Keratinocyte (primary cell): Measurements from ENCODE around the gene BARD1. TPM values are rescaled to one million over a fixed set of nuclear protein-coding genes. Genes with fewer than 3 reads are reported as not detected.

Experiments
- DNase-seq: peaks from one replicate; pipeline ENCODE4 v3.0.0-alpha.2; 2011; ENCODE audit warnings: low read depth, missing footprints, low spot score
- FAIRE-seq: peaks from 2 replicates; lab custom pipeline; 2011; peaks lifted over from hg19 to GRCh38; lab: Jason Lieb, UNC
- H2AFZ ChIP-seq: 2 replicates; pipeline ENCODE4 v1.6.0; 2012; ENCODE audit warnings: low read length, control low read depth, inconsistent platforms; ENCODE audit not compliant: control insufficient read depth
- H3K27ac ChIP-seq: 2 replicates; pipeline ENCODE4 v1.5.1; 2011; ENCODE audit warnings: low read length; ENCODE audit not compliant: control insufficient read depth, insufficient read depth
- H3K27me3 ChIP-seq: 3 replicates; pipeline ENCODE4 v1.6.0; 2011; ENCODE audit warnings: low read length; ENCODE audit not compliant: control insufficient read depth, insufficient read depth; ENCODE audit errors: extremely low read depth
- H3K36me3 ChIP-seq, 2 experiments: 2 replicates in 1 of 2; 3 replicates in 1 of 2; pipeline ENCODE4 v1.5.1; 2011; ENCODE audit warnings: low read length in 2 of 2, mild to moderate bottlenecking in 1 of 2; ENCODE audit not compliant: control insufficient read depth in 2 of 2, insufficient read depth in 2 of 2; ENCODE audit errors: extremely low read depth in 1 of 2
- H3K4me1 ChIP-seq: 3 replicates; pipeline ENCODE4 v1.5.1; 2011; ENCODE audit warnings: low read length; ENCODE audit not compliant: control insufficient read depth, insufficient read depth; ENCODE audit errors: extremely low read depth
- H3K4me2 ChIP-seq: 3 replicates; pipeline ENCODE4 v1.6.0; 2011; ENCODE audit warnings: low read depth, low read length; ENCODE audit not compliant: control insufficient read depth, insufficient read depth; ENCODE audit errors: extremely low read depth
- H3K4me3 ChIP-seq, 3 experiments: fragments of 200-600 bp in 1 of 3; sonication (generic) in 1 of 3; 2 replicates in 2 of 3; 3 replicates in 1 of 3; pipeline ENCODE4 v1.5.1; 2011 to 2016; ENCODE audit warnings: low read length in 3 of 3, mild to moderate bottlenecking in 3 of 3, control low read depth in 2 of 3, inconsistent platforms in 1 of 3, low read depth in 1 of 3, mixed read lengths in 1 of 3, mixed run types in 1 of 3, moderate library complexity in 1 of 3; ENCODE audit not compliant: control insufficient read depth in 2 of 3, insufficient read depth in 2 of 3; ENCODE audit errors: extremely low read depth in 1 of 3
- H3K79me2 ChIP-seq: 2 replicates; pipeline ENCODE4 v1.6.0; 2012; ENCODE audit warnings: low read length; ENCODE audit not compliant: control insufficient read depth, insufficient read depth
- H3K9ac ChIP-seq: 3 replicates; pipeline ENCODE4 v1.6.0; 2011; ENCODE audit warnings: low read length; ENCODE audit not compliant: control insufficient read depth, insufficient read depth; ENCODE audit errors: extremely low read depth
- H3K9me1 ChIP-seq: 3 replicates; pipeline ENCODE4 v1.6.0; 2011; ENCODE audit warnings: low read length; ENCODE audit not compliant: control insufficient read depth, insufficient read depth; ENCODE audit errors: extremely low read depth
- H3K9me3 ChIP-seq: 2 replicates; pipeline ENCODE4 v1.5.1; 2012; ENCODE audit warnings: low read depth, low read length; ENCODE audit not compliant: control insufficient read depth
- H4K20me1 ChIP-seq: 3 replicates; pipeline ENCODE4 v1.6.0; 2011; ENCODE audit warnings: low read length; ENCODE audit not compliant: control insufficient read depth, insufficient read depth; ENCODE audit errors: extremely low read depth
- EZH2 ChIP-seq: IDR thresholded peaks from one replicate; pipeline ENCODE4 v1.6.1; 2012; ENCODE audit warnings: inconsistent platforms, mild to moderate bottlenecking, low read length, moderate library complexity
- dilution Hi-C: fragments of 300-500 bp; cut with MboI; formaldehyde crosslinking; loops from one replicate; pipeline ENCODE4 v1.7.0; 2020; ENCODE audit warnings: low sequenced_read_pairs; ENCODE audit not compliant: extremely low pct_ligation_motif_present
- polyA minus RNA-seq, 3 experiments: library from RNA; depleted of rRNA, polyadenylated mRNA; stranded (reverse); fragments of >200 nt; gene quantifications; 1 replicate in 1 of 3; 2 replicates in 1 of 3; 3 replicates in 1 of 3; pipeline ENCODE4 v1.2.3, GENCODE V29; 2011
- polyA plus RNA-seq, 5 experiments: library from polyadenylated mRNA; depleted of rRNA in 3 of 5; stranded (reverse) in 3 of 5; stranded (forward) in 1 of 5; unstranded in 1 of 5; fragments of >200 nt; gene quantifications; 1 replicate in 1 of 5; 2 replicates in 3 of 5; 3 replicates in 1 of 5; pipeline versions ENCODE4 v1.2.1 to v1.2.3, GENCODE V29; 2011 to 2012; ENCODE audit warnings: missing spikeins in 2 of 5, low read depth in 1 of 5, low replicate concordance in 1 of 5
- TF ChIP-seq, protein P1 (sequence below), 3 experiments: IDR thresholded peaks in 1 of 3; conservative IDR thresholded peaks in 1 of 3; optimal IDR thresholded peaks in 1 of 3; 2 replicates in 2 of 3; 3 replicates in 1 of 3; pipeline versions ENCODE3 to v1.5.1; 2011; ENCODE audit warnings: low read length in 3 of 3, mild to moderate bottlenecking in 3 of 3, moderate library complexity in 2 of 3, control low read depth in 1 of 3, inconsistent platforms in 1 of 3; ENCODE audit not compliant: insufficient read depth in 2 of 3; ENCODE audit errors: extremely low read depth in 1 of 3

BARD1 gene
- polyA plus RNA-seq = 1.7 to 4.6 TPM (median 3.6 TPM) in 3 replicates
- 1.6 TPM for polyA plus RNA-seq (2011; ENCODE audit: low read depth)
- polyA plus RNA-seq (2011; cell fraction: cytosol; rRNA removed) = 0.75 and 1.4 TPM in 2 replicates
- polyA plus RNA-seq (2011; cell fraction: nucleus; rRNA removed) = 1.7 and 3.2 TPM in 2 replicates
- polyA plus RNA-seq (2012; ENCODE audit: low replicate concordance) = 0.62 and 9.1 TPM in 2 replicates
- 5.5 to 24.7 TPM (median 7.3 TPM) in 3 replicates for polyA minus RNA-seq
- polyA minus RNA-seq (2011; cell fraction: cytosol; rRNA and poly(A)+ RNA removed) = 10.9 TPM
- 5.9 and 7.1 TPM in 2 replicates for polyA minus RNA-seq (2011; cell fraction: nucleus; rRNA and poly(A)+ RNA removed)

DNA sequence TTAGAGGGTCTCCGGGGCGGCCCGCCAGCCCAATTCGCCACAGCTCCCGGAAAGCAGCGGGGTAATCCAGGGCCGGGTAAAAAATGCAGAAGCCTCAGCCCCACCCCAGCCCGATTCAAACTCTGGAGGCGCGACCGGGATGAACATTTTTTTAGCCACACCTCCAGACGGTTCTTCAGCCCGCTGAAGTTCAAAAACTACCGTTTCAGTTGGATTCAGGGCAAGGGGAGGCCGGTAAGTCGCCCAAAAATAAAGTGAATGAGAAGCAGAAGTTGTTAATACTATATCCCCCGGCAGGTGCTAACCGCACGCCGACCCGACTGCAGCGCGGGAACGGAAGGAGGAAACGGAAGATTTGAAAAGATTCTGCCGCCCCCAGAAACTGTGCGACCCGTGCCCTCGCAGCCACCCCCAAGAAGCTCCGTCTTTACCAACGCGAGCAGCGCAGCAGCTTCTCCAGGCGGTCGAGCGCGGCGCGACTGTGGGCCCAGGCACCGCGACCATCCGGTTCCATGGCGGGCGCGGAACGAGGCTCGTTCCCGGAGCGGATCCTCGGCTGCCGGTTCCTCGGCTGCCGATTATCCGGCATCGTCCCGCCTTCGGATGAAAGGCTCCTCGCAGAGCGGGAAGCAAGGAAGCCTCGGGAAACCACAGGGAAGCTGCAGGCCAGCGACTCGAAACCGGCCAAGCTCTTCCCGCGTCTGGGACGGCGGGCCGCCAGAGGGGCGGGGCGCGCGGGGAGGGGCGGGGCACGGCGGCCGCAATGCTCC lies at the start of gene BARD1:
Gene BARD1, minus strand, starts transcription at position 703 of the 770 bp plus-strand sequence. Its CDS starts 114 bp downstream, at position 589.
- FAIRE-seq (no peak), DNase-seq (no peak)
- H3K4me1 ChIP-seq = peaks cover 27% of the 10 kb centered on the region
- peak within 1 kb of the TSS; percentile 71 to 87 (median 81) for H3K4me3 ChIP-seq
- peaks cover 42% of the 10 kb centered on the region for H3K79me2 ChIP-seq
- TF ChIP-seq EZH2 = no peak
- TF ChIP-seq, protein P1, sequence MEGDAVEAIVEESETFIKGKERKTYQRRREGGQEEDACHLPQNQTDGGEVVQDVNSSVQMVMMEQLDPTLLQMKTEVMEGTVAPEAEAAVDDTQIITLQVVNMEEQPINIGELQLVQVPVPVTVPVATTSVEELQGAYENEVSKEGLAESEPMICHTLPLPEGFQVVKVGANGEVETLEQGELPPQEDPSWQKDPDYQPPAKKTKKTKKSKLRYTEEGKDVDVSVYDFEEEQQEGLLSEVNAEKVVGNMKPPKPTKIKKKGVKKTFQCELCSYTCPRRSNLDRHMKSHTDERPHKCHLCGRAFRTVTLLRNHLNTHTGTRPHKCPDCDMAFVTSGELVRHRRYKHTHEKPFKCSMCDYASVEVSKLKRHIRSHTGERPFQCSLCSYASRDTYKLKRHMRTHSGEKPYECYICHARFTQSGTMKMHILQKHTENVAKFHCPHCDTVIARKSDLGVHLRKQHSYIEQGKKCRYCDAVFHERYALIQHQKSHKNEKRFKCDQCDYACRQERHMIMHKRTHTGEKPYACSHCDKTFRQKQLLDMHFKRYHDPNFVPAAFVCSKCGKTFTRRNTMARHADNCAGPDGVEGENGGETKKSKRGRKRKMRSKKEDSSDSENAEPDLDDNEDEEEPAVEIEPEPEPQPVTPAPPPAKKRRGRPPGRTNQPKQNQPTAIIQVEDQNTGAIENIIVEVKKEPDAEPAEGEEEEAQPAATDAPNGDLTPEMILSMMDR (optimal IDR thresholded peaks at IDR 0.05 in 1 of 3, IDR thresholded peaks at IDR 0.05 in 1 of 3, conservative IDR thresholded peaks at IDR 0.05 in 1 of 3; ENCODE audit: extremely low read depth in 1 of 3, insufficient read depth in 2 of 3, low read length in 3 of 3) = no peak
- H3K9me1 ChIP-seq = no peaks in the 10 kb centered on the region
- H4K20me1 ChIP-seq = no peaks in the 10 kb centered on the region
- dilution Hi-C loops = no loop called here
- H3K9me3 ChIP-seq = no peaks in the 10 kb centered on the region
- peaks cover 0 to 3% of the 10 kb centered on the region in 2 experiments for H3K36me3 ChIP-seq
- H3K27me3 ChIP-seq = no peaks in the 10 kb centered on the region
- H3K4me2 ChIP-seq = peak within 1 kb of the TSS; percentile 99
- peak within 1 kb of the TSS; percentile 92 for H3K27ac ChIP-seq
- peak within 1 kb of the TSS; percentile 89 for H3K9ac ChIP-seq
- peak within 1 kb of the TSS; percentile 97 for H2AFZ ChIP-seq

DNA sequence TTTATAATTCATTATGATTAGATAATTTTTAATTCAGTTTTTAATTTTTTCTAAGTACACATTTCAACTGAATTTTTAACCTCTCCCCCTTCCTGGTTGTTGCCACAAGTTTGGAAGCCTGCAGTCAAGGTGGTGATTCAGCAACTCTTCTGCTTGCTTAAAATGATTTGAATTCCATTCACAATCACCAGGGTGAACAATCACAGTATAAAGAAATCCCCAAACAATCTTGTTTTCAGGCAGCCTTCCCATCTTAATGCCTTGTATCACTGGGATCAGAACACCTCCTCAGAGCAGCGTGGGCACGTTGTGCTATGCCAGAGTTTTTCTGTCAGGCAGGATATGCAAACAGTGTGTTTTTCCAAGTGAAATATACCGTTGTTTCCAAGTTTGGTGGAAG lies 46.7 kb upstream of the BARD1 start:
- FAIRE-seq (no peak), DNase-seq (no peak)
- dilution Hi-C loops = no loop called here
- Histone ChIP-seq H3K4me1 (peaks cover 6% of the 10 kb centered on the region), H3K4me3 (no peak overlapping the region), H3K9me3 (no peaks in the 10 kb centered on the region), H3K9ac (no peak overlapping the region), H3K27ac (no peak overlapping the region), H3K4me2 (no peak overlapping the region), H3K27me3 (no peaks in the 10 kb centered on the region), H3K79me2 (no peaks in the 10 kb centered on the region), H3K36me3 (no peaks in the 10 kb centered on the region), H3K9me1 (no peaks in the 10 kb centered on the region), H4K20me1 (no peaks in the 10 kb centered on the region), H2AFZ (peak overlapping the region; percentile 56)
- TF ChIP-seq, protein P1 (optimal IDR thresholded peaks at IDR 0.05 in 1 of 3, IDR thresholded peaks at IDR 0.05 in 1 of 3, conservative IDR thresholded peaks at IDR 0.05 in 1 of 3; ENCODE audit: extremely low read depth in 1 of 3, insufficient read depth in 2 of 3, low read length in 3 of 3) = no peak
- TF ChIP-seq EZH2 = no peak
